ES-I3 (cell line): ENCODE data around the gene FRMD3.

Source experiments
- H3K36me3 ChIP-seq: 2 replicates; pipeline ENCODE4 v1.6.1; 2013; ENCODE audit warnings: mild to moderate bottlenecking, low read length, control low read depth, moderate library complexity; ENCODE audit not compliant: insufficient read depth
- H3K4me1 ChIP-seq: 2 replicates; pipeline ENCODE4 v1.6.1; 2013; ENCODE audit warnings: mild to moderate bottlenecking, control low read depth, low read length; ENCODE audit not compliant: insufficient read depth
- H3K9ac ChIP-seq: 2 replicates; pipeline ENCODE4 v1.6.1; 2013; ENCODE audit warnings: low read depth, mild to moderate bottlenecking, low read length, moderate library complexity
- H3K9me3 ChIP-seq: 2 replicates; pipeline ENCODE4 v1.6.1; 2013; ENCODE audit warnings: mild to moderate bottlenecking, low read length, moderate library complexity; ENCODE audit not compliant: control insufficient read depth, insufficient read depth

Gene FRMD3

GRCh38 chr9:83538172-83538889 is at the start of gene FRMD3:
FRMD3 (minus strand) TSS chr9:83538401; CDS start chr9:83538231, 170 bp downstream.
- H3K9ac ChIP-seq: peak within 1 kb of the TSS; percentile 61; the same call in 1 of the 2 replicates
- peaks cover 3% of the 10 kb centered on the region; the same call in 1 of the 2 replicates for H3K4me1 ChIP-seq
- H3K9me3 ChIP-seq: no peaks in the 10 kb centered on the region
- no peaks in the 10 kb centered on the region for H3K36me3 ChIP-seq

- Histone ChIP-seq H3K4me1 (no peaks in the 10 kb centered on the region), H3K9me3 (no peaks in the 10 kb centered on the region), H3K9ac (no peak overlapping the region), H3K36me3 (no peaks in the 10 kb centered on the region)
Measured at GRCh38 chr9:83584995-83585394, 46.8 kb upstream of the FRMD3 start.

GRCh38 chr9:83583151-83584014 is 45.2 kb upstream of the FRMD3 start:
- no peaks in the 10 kb centered on the region for H3K36me3 ChIP-seq
- H3K4me1 ChIP-seq: no peaks in the 10 kb centered on the region
- H3K9ac ChIP-seq: no peak overlapping the region
- no peaks in the 10 kb centered on the region for H3K9me3 ChIP-seq

GRCh38 chr9:83582029-83582428 is 43.8 kb upstream of the FRMD3 start:
- H3K9me3 ChIP-seq: no peaks in the 10 kb centered on the region
- H3K4me1 ChIP-seq: no peaks in the 10 kb centered on the region
- H3K36me3 ChIP-seq: no peaks in the 10 kb centered on the region
- H3K9ac ChIP-seq: no peak overlapping the region

GRCh38 chr9:83574482-83574881 is 36.3 kb upstream of the FRMD3 start:
- no peaks in the 10 kb centered on the region for H3K36me3 ChIP-seq
- H3K9ac ChIP-seq: no peak overlapping the region
- H3K4me1 ChIP-seq: no peaks in the 10 kb centered on the region
- no peaks in the 10 kb centered on the region; the same call in 1 of the 2 replicates for H3K9me3 ChIP-seq

- no peaks in the 10 kb centered on the region for H3K4me1 ChIP-seq
- no peaks in the 10 kb centered on the region for H3K36me3 ChIP-seq
- no peak overlapping the region for H3K9ac ChIP-seq
- no peaks in the 10 kb centered on the region; the same call in 1 of the 2 replicates for H3K9me3 ChIP-seq
Measured at GRCh38 chr9:83572524-83572923, 34.3 kb upstream of the FRMD3 start.

GRCh38 chr9:83570359-83570758 is 32.2 kb upstream of the FRMD3 start:
- Histone ChIP-seq H3K4me1 (no peaks in the 10 kb centered on the region), H3K36me3 (no peaks in the 10 kb centered on the region), H3K9me3 (no peaks in the 10 kb centered on the region; the same call in 1 of the 2 replicates), H3K9ac (no peak overlapping the region)

- Histone ChIP-seq H3K9ac (no peak overlapping the region), H3K4me1 (no peaks in the 10 kb centered on the region), H3K36me3 (no peaks in the 10 kb centered on the region), H3K9me3 (no peaks in the 10 kb centered on the region; the same call in 1 of the 2 replicates)
Measured at GRCh38 chr9:83569326-83569725, 31.1 kb upstream of the FRMD3 start.

GRCh38 chr9:83563360-83563759 is 25.2 kb upstream of the FRMD3 start:
- Histone ChIP-seq H3K9ac (no peak overlapping the region), H3K4me1 (no peaks in the 10 kb centered on the region), H3K36me3 (no peaks in the 10 kb centered on the region), H3K9me3 (no peaks in the 10 kb centered on the region; the same call in 1 of the 2 replicates)

GRCh38 chr9:83560169-83560826 is 22.1 kb upstream of the FRMD3 start:
- Histone ChIP-seq H3K9me3 (no peaks in the 10 kb centered on the region; the same call in 1 of the 2 replicates), H3K36me3 (no peaks in the 10 kb centered on the region), H3K9ac (no peak overlapping the region), H3K4me1 (no peaks in the 10 kb centered on the region)

- Histone ChIP-seq H3K9ac (no peak overlapping the region), H3K9me3 (no peaks in the 10 kb centered on the region; the same call in 1 of the 2 replicates), H3K4me1 (no peaks in the 10 kb centered on the region), H3K36me3 (no peaks in the 10 kb centered on the region)
Measured at GRCh38 chr9:83557771-83558170, 19.6 kb upstream of the FRMD3 start.

GRCh38 chr9:83557317-83557716 is 19.1 kb upstream of the FRMD3 start:
- Histone ChIP-seq H3K9ac (no peak overlapping the region), H3K36me3 (no peaks in the 10 kb centered on the region), H3K4me1 (no peaks in the 10 kb centered on the region), H3K9me3 (no peaks in the 10 kb centered on the region; the same call in 1 of the 2 replicates)

GRCh38 chr9:83554278-83554677 is 16.1 kb upstream of the FRMD3 start:
- no peaks in the 10 kb centered on the region for H3K9me3 ChIP-seq
- no peak overlapping the region for H3K9ac ChIP-seq
- H3K36me3 ChIP-seq: no peaks in the 10 kb centered on the region
- H3K4me1 ChIP-seq: no peaks in the 10 kb centered on the region

- no peaks in the 10 kb centered on the region; the same call in 1 of the 2 replicates for H3K4me1 ChIP-seq
- H3K9ac ChIP-seq: no peak overlapping the region
- H3K36me3 ChIP-seq: no peaks in the 10 kb centered on the region
- no peaks in the 10 kb centered on the region for H3K9me3 ChIP-seq
Measured at GRCh38 chr9:83544002-83544698, 5.9 kb upstream of the FRMD3 start.
